SK-N-SH (cell line): ENCODE results near the gene MAPKAP1. TPM values are rescaled to one million over a fixed set of nuclear protein-coding genes. Genes with fewer than 3 reads are reported as not detected.

Experiments used
- CTCF ChIA-PET: fragments of 300-600, 350-600 bp; formaldehyde crosslinking; extraction: SDS; loops from one replicate; lab custom pipeline; 2021; lab: Yijun Ruan, JAX
- POLR2A ChIA-PET: fragments of 350-600 bp; sonication (Branson Sonifier 250); formaldehyde crosslinking; extraction: SDS; loops from one replicate; lab custom pipeline; 2020; ENCODE audit warnings: antibody characterized with exemption, inconsistent platforms; lab: Yijun Ruan, JAX
- DNase-seq: peaks from one replicate; pipeline ENCODE4 v3.0.0; 2012
- H2AFZ ChIP-seq: fragments of 200-600 bp; sonication (generic); 2 replicates; pipeline ENCODE4 v1.8.1; 2016; ENCODE audit warnings: antibody characterized with exemption, mild to moderate bottlenecking, low read depth
- H3F3A ChIP-seq: fragments of 200-600 bp; sonication (generic); replicated peaks from 2 replicates; pipeline ENCODE3; 2016; ENCODE audit warnings: antibody characterized with exemption, mild to moderate bottlenecking; ENCODE audit not compliant: insufficient read depth
- H3K27ac ChIP-seq, 2 experiments: fragments of 200-500 bp in 1 of 2; fragments of 200-600 bp in 1 of 2; sonication (Bioruptor generic) in 1 of 2; sonication (generic), shearing (Covaris generic) in 1 of 2; 2 replicates each; pipeline versions ENCODE4 v1.5.1 to v1.6.1; 2014 to 2016; ENCODE audit warnings: low read depth in 2 of 2, inconsistent platforms in 1 of 2, low read length in 1 of 2, mild to moderate bottlenecking in 1 of 2, mixed read lengths in 1 of 2
- H3K27me3 ChIP-seq: fragments of 200-600 bp; sonication (generic), shearing (Covaris generic); 2 replicates; pipeline ENCODE4 v1.6.1; 2016; ENCODE audit warnings: mixed run types; ENCODE audit not compliant: insufficient read depth
- H3K36me3 ChIP-seq, 2 experiments: fragments of 200-500 bp in 1 of 2; fragments of 200-600 bp in 1 of 2; sonication (Bioruptor generic) in 1 of 2; sonication (generic) in 1 of 2; replicated peaks in 1 of 2; 2 replicates each; pipeline versions ENCODE3 to v1.5.1; 2014 to 2016; ENCODE audit warnings: low read length in 1 of 2, mild to moderate bottlenecking in 1 of 2; ENCODE audit not compliant: insufficient read depth in 2 of 2, control insufficient read depth in 1 of 2
- H3K4me1 ChIP-seq, 2 experiments: fragments of 200-500 bp in 1 of 2; fragments of 200-600 bp in 1 of 2; sonication (Bioruptor generic) in 1 of 2; sonication (generic), shearing (Covaris generic) in 1 of 2; 2 replicates each; pipeline versions ENCODE4 v1.5.1 to v1.6.1; 2014 to 2016; ENCODE audit warnings: low read depth in 1 of 2, low read length in 1 of 2, mixed run types in 1 of 2; ENCODE audit not compliant: insufficient read depth in 2 of 2, control insufficient read depth in 1 of 2
- H3K4me2 ChIP-seq: fragments of 200-600 bp; sonication (generic), shearing (Covaris generic); 2 replicates; pipeline ENCODE4 v1.6.1; 2017; ENCODE audit warnings: mixed run types
- H3K4me3 ChIP-seq, 2 experiments: fragments of 200-500 bp in 1 of 2; fragments of 200-600 bp in 1 of 2; sonication (Bioruptor generic) in 1 of 2; sonication (generic), shearing (Covaris generic) in 1 of 2; 2 replicates each; pipeline versions ENCODE4 v1.5.1 to v1.8.1; 2014 to 2016; ENCODE audit warnings: low read depth in 2 of 2, inconsistent platforms in 1 of 2, low read length in 1 of 2, mild to moderate bottlenecking in 1 of 2, mixed read lengths in 1 of 2, moderate library complexity in 1 of 2
- H3K79me2 ChIP-seq: fragments of 200-600 bp; sonication (generic); 2 replicates; pipeline ENCODE4 v1.8.1; 2017; ENCODE audit warnings: mild to moderate bottlenecking; ENCODE audit not compliant: insufficient read depth
- H3K9ac ChIP-seq: fragments of 200-600 bp; sonication (generic); 2 replicates; pipeline ENCODE4 v1.6.1; 2017; ENCODE audit warnings: mixed run types
- H3K9me2 ChIP-seq: fragments of 200-600 bp; sonication (generic); 2 replicates; pipeline ENCODE4 v1.6.1; 2017; ENCODE audit warnings: mixed run types
- H3K9me3 ChIP-seq: fragments of 200-600 bp; sonication (generic); 2 replicates; pipeline ENCODE4 v1.6.1; 2017; ENCODE audit warnings: mixed run types, mild to moderate bottlenecking, moderate library complexity
- H4K20me1 ChIP-seq: fragments of 200-600 bp; sonication (generic); 2 replicates; pipeline ENCODE4 v1.6.1; 2017; ENCODE audit warnings: mild to moderate bottlenecking, mixed run types; ENCODE audit not compliant: insufficient read depth
- CHD2 ChIP-seq: fragments of 150-350 bp; IDR thresholded peaks from 2 replicates; pipeline ENCODE4 v1.6.1; 2018; ENCODE audit warnings: low read length; ENCODE audit not compliant: partially characterized antibody
- ELF1 ChIP-seq: IDR thresholded peaks from 2 replicates; pipeline ENCODE4 v1.4.0; 2012
- EP300 ChIP-seq, 2 experiments: IDR thresholded peaks; 2 replicates each; pipeline versions ENCODE4 v1.4.0 to v1.6.1; 2012; ENCODE audit warnings: borderline replicate concordance in 1 of 2, low read depth in 1 of 2, low read length in 1 of 2
- EZH2phosphoT487 ChIP-seq: fragments of 200-600 bp; sonication (generic); IDR thresholded peaks from 2 replicates; pipeline ENCODE4 v1.6.1; 2017; ENCODE audit warnings: low read depth, mixed run types, mild to moderate bottlenecking, antibody characterized with exemption, moderate library complexity, borderline replicate concordance
- FOSL2 ChIP-seq: IDR thresholded peaks from 2 replicates; pipeline ENCODE4 v1.4.0; 2012; ENCODE audit warnings: low read depth, mild to moderate bottlenecking, moderate library complexity, borderline replicate concordance
- FOXJ3 ChIP-seq: sonication (generic); formaldehyde crosslinking; IDR thresholded peaks from 2 replicates; pipeline ENCODE4 v1.5.1; 2020; ENCODE audit warnings: mild to moderate bottlenecking, missing genetic modification reagents
- FOXM1 ChIP-seq: IDR thresholded peaks from 2 replicates; pipeline ENCODE4 v1.4.0; 2012; ENCODE audit warnings: low read depth, mild to moderate bottlenecking
- JUND ChIP-seq: IDR thresholded peaks from 2 replicates; pipeline ENCODE4 v1.4.0; 2012
- NRF1 ChIP-seq: IDR thresholded peaks from 2 replicates; pipeline ENCODE4 v1.6.1; 2012; ENCODE audit warnings: low read depth, mild to moderate bottlenecking, low read length
- POLR2AphosphoS5 ChIP-seq: IDR thresholded peaks from 2 replicates; pipeline ENCODE4 v1.6.1; 2012; ENCODE audit warnings: low read depth, low read length
- SIN3A ChIP-seq: IDR thresholded peaks from 2 replicates; pipeline ENCODE4 v1.6.1; 2012; ENCODE audit warnings: low read depth, mild to moderate bottlenecking, low read length, moderate library complexity, borderline replicate concordance
- TCF12 ChIP-seq: IDR thresholded peaks from 2 replicates; pipeline ENCODE4 v1.4.0; 2012
- USF1 ChIP-seq: IDR thresholded peaks from 2 replicates; pipeline ENCODE4 v1.4.0; 2012; ENCODE audit warnings: low read depth, borderline replicate concordance
- WGBS: methylation state at CpG from one replicate; pipeline ENCODE4 v1.1.6; 2017; ENCODE audit warnings: low lambda C conversion rate; 5-methylcytosine and 5-hydroxymethylcytosine counted together
- polyA plus RNA-seq, 3 experiments: library from polyadenylated mRNA; depleted of rRNA; stranded (reverse); fragments of >200 nt; gene quantifications; 2 replicates each; pipeline ENCODE4 v1.2.3, GENCODE V29; 2012
- TF ChIP-seq, protein P1 (sequence below): IDR thresholded peaks from 2 replicates; pipeline ENCODE4 v1.4.0; 2012; ENCODE audit warnings: low read depth, borderline replicate concordance
- TF ChIP-seq, protein P2 (sequence below): IDR thresholded peaks from 2 replicates; pipeline ENCODE4 v1.4.0; 2012; ENCODE audit warnings: low read depth
- TF ChIP-seq, protein P3 (sequence below): IDR thresholded peaks from 2 replicates; pipeline ENCODE4; 2012

The MAPKAP1 gene
- polyA plus RNA-seq, 1 of the 3 experiments (the other 2 are of a cell fraction) = 117 TPM

DNA sequence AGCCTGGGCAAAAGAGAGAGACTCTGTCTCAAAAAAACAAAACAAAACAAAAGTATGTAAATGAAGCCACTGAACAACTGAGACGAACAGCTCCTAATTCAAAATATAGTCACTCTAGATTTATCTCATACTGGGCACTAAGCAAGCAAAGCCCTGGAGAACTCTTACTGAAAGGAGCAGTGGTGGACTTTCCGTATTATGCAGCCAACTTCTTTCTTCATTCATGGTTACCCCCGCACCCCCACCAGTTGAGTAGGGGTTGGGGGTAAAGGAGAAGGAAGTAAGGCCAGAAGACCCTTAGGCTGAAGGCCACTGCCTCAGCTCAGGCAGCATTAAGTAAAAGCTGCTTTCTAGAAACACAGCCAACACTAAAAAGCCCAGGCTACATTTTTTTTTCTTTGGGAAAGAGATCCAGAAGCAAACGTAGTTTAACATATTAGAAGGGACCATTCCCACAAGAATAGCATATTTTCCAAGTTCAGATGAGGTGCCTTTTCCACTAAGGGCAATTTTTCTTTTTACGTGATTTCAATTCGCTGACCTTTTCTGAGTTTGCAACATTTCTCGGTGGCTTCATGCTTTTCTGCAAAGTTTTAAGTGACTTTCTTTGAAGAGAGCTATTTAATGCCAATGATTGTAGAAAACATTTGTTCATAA lies 55.3 kb downstream of the MAPKAP1 start (continued):
- TF ChIP-seq, protein P1, sequence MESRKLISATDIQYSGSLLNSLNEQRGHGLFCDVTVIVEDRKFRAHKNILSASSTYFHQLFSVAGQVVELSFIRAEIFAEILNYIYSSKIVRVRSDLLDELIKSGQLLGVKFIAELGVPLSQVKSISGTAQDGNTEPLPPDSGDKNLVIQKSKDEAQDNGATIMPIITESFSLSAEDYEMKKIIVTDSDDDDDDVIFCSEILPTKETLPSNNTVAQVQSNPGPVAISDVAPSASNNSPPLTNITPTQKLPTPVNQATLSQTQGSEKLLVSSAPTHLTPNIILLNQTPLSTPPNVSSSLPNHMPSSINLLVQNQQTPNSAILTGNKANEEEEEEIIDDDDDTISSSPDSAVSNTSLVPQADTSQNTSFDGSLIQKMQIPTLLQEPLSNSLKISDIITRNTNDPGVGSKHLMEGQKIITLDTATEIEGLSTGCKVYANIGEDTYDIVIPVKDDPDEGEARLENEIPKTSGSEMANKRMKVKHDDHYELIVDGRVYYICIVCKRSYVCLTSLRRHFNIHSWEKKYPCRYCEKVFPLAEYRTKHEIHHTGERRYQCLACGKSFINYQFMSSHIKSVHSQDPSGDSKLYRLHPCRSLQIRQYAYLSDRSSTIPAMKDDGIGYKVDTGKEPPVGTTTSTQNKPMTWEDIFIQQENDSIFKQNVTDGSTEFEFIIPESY = no peak
- no peak for TF ChIP-seq FOXM1

- H4K20me1 ChIP-seq = no peaks in the 10 kb centered on the region
- TF ChIP-seq CHD2 = no peak
- no peak for TF ChIP-seq EZH2phosphoT487
- TF ChIP-seq, protein P2, sequence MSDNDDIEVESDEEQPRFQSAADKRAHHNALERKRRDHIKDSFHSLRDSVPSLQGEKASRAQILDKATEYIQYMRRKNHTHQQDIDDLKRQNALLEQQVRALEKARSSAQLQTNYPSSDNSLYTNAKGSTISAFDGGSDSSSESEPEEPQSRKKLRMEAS = no peak
- TF ChIP-seq JUND = no peak
- 0 out of 4 replicates have a peak, but pooled peaks of 1 of the 2 experiments have one; percentile 37 for TF ChIP-seq EP300 (IDR thresholded peaks at IDR 0.05; ENCODE audit: borderline replicate concordance in 1 of 2, low read depth in 1 of 2, low read length in 1 of 2)
- TF ChIP-seq NRF1 = no peak
- TF ChIP-seq FOXJ3 (CRISPR knock-in tag) = no peak
- TF ChIP-seq USF1 = no peak
- no peak for TF ChIP-seq ELF1
- TF ChIP-seq TCF12 = peak; percentile 30; the same call in 1 of the 2 replicates
- no peak for TF ChIP-seq POLR2AphosphoS5
- TF ChIP-seq, protein P3, sequence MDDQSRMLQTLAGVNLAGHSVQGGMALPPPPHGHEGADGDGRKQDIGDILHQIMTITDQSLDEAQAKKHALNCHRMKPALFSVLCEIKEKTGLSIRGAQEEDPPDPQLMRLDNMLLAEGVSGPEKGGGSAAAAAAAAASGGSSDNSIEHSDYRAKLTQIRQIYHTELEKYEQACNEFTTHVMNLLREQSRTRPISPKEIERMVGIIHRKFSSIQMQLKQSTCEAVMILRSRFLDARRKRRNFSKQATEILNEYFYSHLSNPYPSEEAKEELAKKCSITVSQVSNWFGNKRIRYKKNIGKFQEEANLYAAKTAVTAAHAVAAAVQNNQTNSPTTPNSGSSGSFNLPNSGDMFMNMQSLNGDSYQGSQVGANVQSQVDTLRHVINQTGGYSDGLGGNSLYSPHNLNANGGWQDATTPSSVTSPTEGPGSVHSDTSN = peak; percentile 18; the same call in 1 of the 2 replicates
- no peak for TF ChIP-seq SIN3A
- peak; percentile 26; the same call in 1 of the 2 replicates for TF ChIP-seq FOSL2
- H2AFZ ChIP-seq = no peak overlapping the region
- no peaks in the 10 kb centered on the region for H3K9me2 ChIP-seq
- no peaks in the 10 kb centered on the region for H3K9me3 ChIP-seq
- DNase-seq = no peak
- peaks cover 72% of the 10 kb centered on the region for H3F3A ChIP-seq
- peak overlapping the region; percentile 73 for H3K9ac ChIP-seq
- peak overlapping the region in 1 of 2 experiments; percentile 98; a peak in 3 of 4 replicates for H3K27ac ChIP-seq
- H3K27me3 ChIP-seq = no peaks in the 10 kb centered on the region
- WGBS = 59% methylated on average over 3 of the region's 3 CpGs
- CTCF ChIA-PET = interaction anchor here (1.1 kb wide), 1 partner anchor 748 kb away, joined by 3 read pairs; no protein-coding TSS in a partner anchor
- peak overlapping the region; percentile 49 for H3K4me2 ChIP-seq
- POLR2A ChIA-PET = interaction anchor here (0.5 kb wide), 1 partner anchor 408 kb away, joined by 4 read pairs; no protein-coding TSS in a partner anchor
- H3K79me2 ChIP-seq = peaks cover 82% of the 10 kb centered on the region
- no peak overlapping the region; a peak in 1 of 4 replicates for H3K4me3 ChIP-seq
- peaks cover 18 to 48% of the 10 kb centered on the region in 2 experiments for H3K4me1 ChIP-seq
- H3K36me3 ChIP-seq = peaks cover 0 to 4% of the 10 kb centered on the region in 2 experiments
These were observed 56.7 kb downstream of the MAPKAP1 start for GRCh38 chr9:125650271-125650737.
